Mucosa of descending colon (tissue), 3 donors: ENCODE measurements around the gene PLCH2. TPM values are rescaled to one million over a fixed set of nuclear protein-coding genes. Genes with fewer than 3 reads are reported as not detected.

Experiments used
- ATAC-seq: fragments of 200-7000 bp; cut with Tn5 transposase; one replicate; pipeline ENCODE4 v1.9.1; 2020; ENCODE audit warnings: mild to moderate bottlenecking, moderate library complexity
- DNase-seq, 3 donors: peaks; one replicate each; pipeline ENCODE4 v3.0.0-alpha.2; 2020
- H3K36me3 ChIP-seq: fragments of 200-600 bp; one replicate; pipeline ENCODE4 v1.8.0; 2021; ENCODE audit warnings: low read depth, mild to moderate bottlenecking
- H3K4me1 ChIP-seq: fragments of 200-600 bp; one replicate; pipeline ENCODE4 v1.8.0; 2021; ENCODE audit warnings: low read depth, mild to moderate bottlenecking
- H3K4me3 ChIP-seq: fragments of 200-600 bp; one replicate; pipeline ENCODE4 v1.8.0; 2021; ENCODE audit warnings: mild to moderate bottlenecking
- H3K9me3 ChIP-seq: fragments of 200-600 bp; one replicate; pipeline ENCODE4 v1.8.0; 2021; ENCODE audit warnings: mild to moderate bottlenecking
- intact Hi-C, 2 donors: fragments of 100-400 bp; cut with DNase I in 1 of 2; cut with micrococcal nuclease in 1 of 2; formaldehyde crosslinking; loops; one replicate each; pipeline versions ENCODE4 v1.11.0 to v1.11.1; 2022; cut with DNase I, micrococcal nuclease
- total RNA-seq, 3 donors: library from RNA; stranded (reverse); fragmentation: NEBNext Ultra II Directional in 2 of 3; extraction: Animal tissue kit (Norgen Biotek cat#: 25700) in 2 of 3; gene quantifications; one replicate each; pipeline versions ENCODE4 v1.2.1 to v1.2.4, GENCODE V29; 2021 to 2023
- TF ChIP-seq, protein P1 (sequence below): fragments of 200-600 bp; IDR thresholded peaks from one replicate; pipeline ENCODE4 v1.8.0; 2022; ENCODE audit warnings: antibody characterized with exemption, mild to moderate bottlenecking
- donor health status: DM: no; HTN: no; CAD: no; lungs with moderate emphysema.
- donor health status: DM: no; HTN: no; CAD: no.
- donor health status: DM: no; HTN: yes; CAD: no.

PLCH2 gene
- total RNA-seq, 3 donors from 2014 or later = 1.2 to 6.8 (median 1.9) TPM

DNA sequence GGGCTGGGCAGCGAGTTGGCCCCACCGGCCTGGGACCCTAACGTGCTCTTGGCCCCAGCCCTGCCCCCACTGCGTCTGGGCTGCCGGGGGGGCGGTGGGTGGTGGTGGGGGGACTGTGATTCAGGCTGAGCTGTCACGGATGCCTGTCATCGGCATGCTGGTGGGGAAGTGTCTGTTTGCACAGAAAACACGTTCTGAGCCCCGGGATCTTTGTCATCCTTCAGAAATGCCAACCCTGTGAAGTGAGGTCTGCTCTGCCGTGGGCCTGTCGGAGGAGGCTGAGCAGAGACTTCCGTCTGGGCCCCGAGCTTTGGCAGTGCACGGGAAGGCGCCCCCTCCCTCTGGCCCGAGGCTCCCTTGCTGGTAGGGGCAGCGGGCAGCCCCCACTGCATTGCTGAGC lies 24.3 kb upstream of the PLCH2 start:
- Histone ChIP-seq H3K9me3 (no peaks in the 10 kb centered on the region), H3K36me3 (no peaks in the 10 kb centered on the region), H3K4me1 (no peaks in the 10 kb centered on the region), H3K4me3 (no peak overlapping the region)
- ATAC-seq (no peak), DNase-seq (no peak)
- intact Hi-C loops = no loop called here
- TF ChIP-seq, protein P1, sequence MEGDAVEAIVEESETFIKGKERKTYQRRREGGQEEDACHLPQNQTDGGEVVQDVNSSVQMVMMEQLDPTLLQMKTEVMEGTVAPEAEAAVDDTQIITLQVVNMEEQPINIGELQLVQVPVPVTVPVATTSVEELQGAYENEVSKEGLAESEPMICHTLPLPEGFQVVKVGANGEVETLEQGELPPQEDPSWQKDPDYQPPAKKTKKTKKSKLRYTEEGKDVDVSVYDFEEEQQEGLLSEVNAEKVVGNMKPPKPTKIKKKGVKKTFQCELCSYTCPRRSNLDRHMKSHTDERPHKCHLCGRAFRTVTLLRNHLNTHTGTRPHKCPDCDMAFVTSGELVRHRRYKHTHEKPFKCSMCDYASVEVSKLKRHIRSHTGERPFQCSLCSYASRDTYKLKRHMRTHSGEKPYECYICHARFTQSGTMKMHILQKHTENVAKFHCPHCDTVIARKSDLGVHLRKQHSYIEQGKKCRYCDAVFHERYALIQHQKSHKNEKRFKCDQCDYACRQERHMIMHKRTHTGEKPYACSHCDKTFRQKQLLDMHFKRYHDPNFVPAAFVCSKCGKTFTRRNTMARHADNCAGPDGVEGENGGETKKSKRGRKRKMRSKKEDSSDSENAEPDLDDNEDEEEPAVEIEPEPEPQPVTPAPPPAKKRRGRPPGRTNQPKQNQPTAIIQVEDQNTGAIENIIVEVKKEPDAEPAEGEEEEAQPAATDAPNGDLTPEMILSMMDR = no peak

DNA sequence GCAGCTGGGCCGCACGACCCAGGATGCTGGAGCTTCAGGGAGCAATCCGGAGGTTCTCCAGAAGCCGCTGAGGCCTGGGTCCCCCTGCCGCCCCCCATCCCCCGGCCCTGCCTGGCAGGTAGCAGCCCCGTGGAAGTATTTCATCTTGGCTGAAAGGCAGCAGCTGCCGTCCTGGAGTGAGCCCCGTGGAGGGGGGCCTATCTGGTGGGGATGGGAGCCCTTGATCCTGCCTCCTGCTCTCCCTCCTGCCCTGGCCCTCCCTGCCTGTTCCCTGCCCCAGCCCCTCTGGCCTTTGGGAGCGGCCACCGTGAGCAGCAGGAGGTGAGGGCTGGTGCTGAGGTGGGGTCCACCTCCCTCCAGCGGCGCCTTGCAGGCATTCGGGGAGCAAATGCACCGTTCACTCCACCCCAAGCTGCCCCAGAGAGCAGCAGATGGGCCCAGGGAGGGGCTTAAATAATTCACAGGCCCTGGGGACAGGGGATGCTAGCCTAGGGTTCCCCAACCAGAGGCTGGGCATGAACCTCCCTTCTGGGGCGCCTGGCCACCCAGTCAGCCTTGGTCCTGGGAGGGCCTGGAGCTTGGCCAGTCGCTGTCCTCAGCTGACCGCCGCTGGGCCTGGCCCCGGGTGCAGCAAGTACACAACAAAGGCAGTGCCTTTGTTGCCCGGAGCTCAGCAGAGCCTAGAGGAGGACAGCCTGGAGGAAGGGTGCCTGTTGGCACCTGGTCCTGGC lies 23.7 kb upstream of the PLCH2 start:
- DNase-seq (no peak), ATAC-seq (no peak)
- no peaks in the 10 kb centered on the region for H3K36me3 ChIP-seq
- TF ChIP-seq, protein P1 = no peak
- H3K4me3 ChIP-seq = no peak overlapping the region
- no peaks in the 10 kb centered on the region for H3K4me1 ChIP-seq
- H3K9me3 ChIP-seq = no peaks in the 10 kb centered on the region
- intact Hi-C loops = no loop called here

DNA sequence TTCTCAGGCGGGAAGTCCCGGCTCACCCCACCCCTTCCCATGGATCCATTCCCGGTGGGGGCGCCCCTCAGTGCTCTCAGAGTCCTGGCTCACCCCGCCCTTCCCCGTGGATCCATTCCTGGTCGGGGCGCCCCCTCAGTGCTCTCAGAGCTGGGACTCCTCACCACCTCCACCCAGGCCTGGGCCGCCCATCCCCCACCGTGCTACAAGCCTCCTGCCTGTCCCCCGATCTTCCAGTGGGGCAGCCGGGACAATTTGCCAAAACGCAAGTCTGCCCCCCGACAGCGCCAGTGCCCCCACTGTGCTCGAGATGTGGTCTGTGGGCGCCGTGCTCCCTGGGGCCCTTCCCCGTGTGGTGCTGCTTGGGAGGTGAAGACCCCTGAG lies 23.2 kb upstream of the PLCH2 start:
- ATAC-seq = no peak
- no peaks in the 10 kb centered on the region for H3K36me3 ChIP-seq
- no peak for DNase-seq
- no peak overlapping the region for H3K4me3 ChIP-seq
- no peaks in the 10 kb centered on the region for H3K9me3 ChIP-seq
- intact Hi-C loops = no loop called here
- TF ChIP-seq, protein P1 = no peak
- no peaks in the 10 kb centered on the region for H3K4me1 ChIP-seq

DNA sequence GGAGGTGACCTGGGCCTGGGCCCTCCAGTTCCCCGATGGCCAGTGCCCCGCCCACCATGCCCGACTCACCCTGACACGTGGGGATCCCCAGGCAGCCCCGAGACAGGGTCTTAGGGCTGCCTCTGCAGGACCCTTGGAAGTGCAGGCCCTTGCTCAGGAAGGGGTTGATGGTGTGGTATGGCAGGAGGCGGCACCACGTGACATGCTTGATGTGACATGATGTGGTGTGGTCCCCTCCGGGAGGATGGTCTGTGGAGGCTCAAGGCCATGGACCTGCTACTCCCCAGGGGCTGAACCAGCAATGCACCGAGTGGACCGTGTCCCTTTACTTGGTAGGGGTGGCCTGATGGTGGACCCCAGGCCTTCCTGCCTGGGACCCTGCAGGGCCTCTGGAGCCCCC lies 21.9 kb upstream of the PLCH2 start:
- ATAC-seq (no peak), DNase-seq (no peak)
- Histone ChIP-seq H3K4me3 (no peak overlapping the region), H3K4me1 (no peaks in the 10 kb centered on the region), H3K9me3 (no peaks in the 10 kb centered on the region), H3K36me3 (no peaks in the 10 kb centered on the region)
- intact Hi-C loops = no loop called here
- TF ChIP-seq, protein P1 = no peak

DNA sequence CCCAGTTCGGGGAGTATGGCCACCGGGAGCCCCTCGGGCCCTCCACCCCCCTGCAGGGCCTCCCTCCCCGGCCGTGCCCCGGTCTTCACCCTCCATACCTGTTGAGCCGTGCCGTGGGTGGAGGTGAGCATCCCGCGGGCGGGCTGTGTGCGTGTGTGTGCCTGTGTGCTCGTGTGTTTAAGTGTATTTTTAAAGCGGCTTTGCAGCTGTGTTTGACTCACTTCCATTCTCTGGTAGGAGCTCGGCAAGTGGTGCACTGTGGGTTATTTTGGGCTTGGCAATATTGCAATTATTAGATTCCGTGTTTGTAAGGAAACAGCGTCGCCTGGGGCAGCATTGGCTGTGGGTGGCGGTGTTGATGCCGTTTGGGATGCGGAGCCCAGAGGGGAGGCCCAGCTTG lies 20.3 kb upstream of the PLCH2 start:
- intact Hi-C loops = no loop called here
- H3K4me3 ChIP-seq = no peak overlapping the region
- H3K36me3 ChIP-seq = no peaks in the 10 kb centered on the region
- TF ChIP-seq, protein P1 = no peak
- ATAC-seq = no peak
- no peak for DNase-seq
- no peaks in the 10 kb centered on the region for H3K4me1 ChIP-seq
- no peaks in the 10 kb centered on the region for H3K9me3 ChIP-seq

DNA sequence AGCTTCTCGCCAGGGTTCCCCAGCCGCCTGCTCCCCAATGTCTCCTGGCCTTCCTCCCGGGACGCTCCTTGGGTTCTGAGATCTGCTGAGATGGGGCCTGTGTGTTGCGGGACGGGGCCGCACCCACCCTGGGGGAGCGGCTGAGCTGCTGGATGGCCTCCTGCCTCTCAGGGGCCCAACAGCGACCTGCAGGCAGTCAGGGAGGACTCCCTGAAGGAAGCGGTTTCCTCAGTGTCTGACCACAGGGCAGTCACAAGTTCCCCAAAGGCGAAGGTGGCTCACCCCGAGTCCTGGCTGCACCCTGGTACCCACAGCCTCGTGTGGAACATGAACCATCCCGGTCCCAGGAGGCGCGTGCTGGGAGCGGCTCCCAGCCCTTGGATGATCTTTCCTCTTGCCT lies 18.6 kb upstream of the PLCH2 start:
- no peak for ATAC-seq
- no peak overlapping the region for H3K4me3 ChIP-seq
- no peaks in the 10 kb centered on the region for H3K4me1 ChIP-seq
- DNase-seq = no peak
- intact Hi-C loops = no loop called here
- no peaks in the 10 kb centered on the region for H3K9me3 ChIP-seq
- no peaks in the 10 kb centered on the region for H3K36me3 ChIP-seq
- TF ChIP-seq, protein P1 = no peak
